Peyer's patch (tissue), 4 donors: ENCODE measurements around the gene TANGO6.

Experiments used
- POLR2A ChIP-seq, 2 donors: fragments of 450-650 bp; IDR thresholded peaks; one replicate each; pipeline ENCODE4 v1.5.1; 2017; ENCODE audit warnings: antibody characterized with exemption in 2 of 2, mild to moderate bottlenecking in 2 of 2, moderate library complexity in 2 of 2
- TF ChIP-seq, protein P1 (sequence below), 6 experiments: fragments of 450-650 bp in 4 of 6; fragments of 200-600 bp in 2 of 6; sonication (generic) in 1 of 6; IDR thresholded peaks; one replicate each; pipeline ENCODE4 v1.5.1; 2017 to 2019; ENCODE audit warnings: antibody characterized with exemption in 6 of 6, mild to moderate bottlenecking in 3 of 6, moderate library complexity in 1 of 6

DNA sequence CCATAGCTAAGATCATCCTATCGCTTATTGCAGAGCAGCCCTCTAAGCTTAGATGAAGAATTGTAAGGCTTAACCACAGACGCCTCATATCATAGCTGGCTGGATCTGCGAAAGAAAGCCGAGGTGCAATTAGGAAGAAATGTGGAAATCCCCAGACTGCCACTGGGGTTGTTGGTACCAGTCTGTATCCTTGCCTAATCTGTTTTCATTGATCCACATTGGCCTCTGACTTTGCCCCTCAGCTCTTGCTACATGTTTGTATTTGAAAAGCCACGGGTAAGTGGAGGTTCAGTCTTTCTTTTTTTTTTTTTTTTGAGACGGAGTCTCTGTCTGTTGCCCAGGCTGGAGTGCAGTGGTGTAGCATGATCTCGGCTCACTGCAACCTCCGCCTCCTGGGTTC lies 48.9 kb downstream of the TANGO6 start:
- no peak for TF ChIP-seq POLR2A (IDR thresholded peaks at IDR 0.05)
- TF ChIP-seq, protein P1, sequence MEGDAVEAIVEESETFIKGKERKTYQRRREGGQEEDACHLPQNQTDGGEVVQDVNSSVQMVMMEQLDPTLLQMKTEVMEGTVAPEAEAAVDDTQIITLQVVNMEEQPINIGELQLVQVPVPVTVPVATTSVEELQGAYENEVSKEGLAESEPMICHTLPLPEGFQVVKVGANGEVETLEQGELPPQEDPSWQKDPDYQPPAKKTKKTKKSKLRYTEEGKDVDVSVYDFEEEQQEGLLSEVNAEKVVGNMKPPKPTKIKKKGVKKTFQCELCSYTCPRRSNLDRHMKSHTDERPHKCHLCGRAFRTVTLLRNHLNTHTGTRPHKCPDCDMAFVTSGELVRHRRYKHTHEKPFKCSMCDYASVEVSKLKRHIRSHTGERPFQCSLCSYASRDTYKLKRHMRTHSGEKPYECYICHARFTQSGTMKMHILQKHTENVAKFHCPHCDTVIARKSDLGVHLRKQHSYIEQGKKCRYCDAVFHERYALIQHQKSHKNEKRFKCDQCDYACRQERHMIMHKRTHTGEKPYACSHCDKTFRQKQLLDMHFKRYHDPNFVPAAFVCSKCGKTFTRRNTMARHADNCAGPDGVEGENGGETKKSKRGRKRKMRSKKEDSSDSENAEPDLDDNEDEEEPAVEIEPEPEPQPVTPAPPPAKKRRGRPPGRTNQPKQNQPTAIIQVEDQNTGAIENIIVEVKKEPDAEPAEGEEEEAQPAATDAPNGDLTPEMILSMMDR (IDR thresholded peaks at IDR 0.05) = no peak
